GM12878 (cell line): ENCODE measurements around the gene THUMPD2. TPM values are rescaled to one million over a fixed set of nuclear protein-coding genes. Genes with fewer than 3 reads are reported as not detected.

Source experiments
- ATAC-seq: fragments of 200-7000 bp; cut with Tn5 transposase; 3 replicates; pipeline ENCODE4 v1.9.1; 2020; ENCODE audit warnings: mild to moderate bottlenecking, moderate library complexity
- BruUV-seq: library from RNA; stranded (reverse); fragments of 400-500 nt; replicated peaks from 2 replicates; lab custom pipeline; 2021; lab: Mats Ljungman, UMichigan
- CTCF ChIA-PET: fragments of 300-600 bp; sonication (Branson Sonifier 250); formaldehyde crosslinking; extraction: SDS; loops from one replicate; lab custom pipeline; 2021; ENCODE audit warnings: inconsistent platforms; lab: Yijun Ruan, JAX
- POLR2A ChIA-PET: fragments of 350-600 bp; formaldehyde crosslinking; extraction: SDS; loops from one replicate; lab custom pipeline; 2021; ENCODE audit warnings: inconsistent platforms; lab: Charles Lee
- RAD21 ChIA-PET: fragments of 300-600 bp; sonication (Branson Sonifier 250); formaldehyde crosslinking; loops from one replicate; lab custom pipeline; 2023; ENCODE audit warnings: antibody characterized with exemption; ENCODE audit not compliant: unreplicated experiment; lab: Charles Lee
- SMC1A ChIA-PET: fragments of 300-600 bp; sonication (Branson Sonifier 250); formaldehyde crosslinking; loops from one replicate; lab custom pipeline; 2023; ENCODE audit not compliant: unreplicated experiment, uncharacterized antibody; lab: Charles Lee
- DNase-seq: peaks from one replicate; pipeline ENCODE4 v3.0.0-alpha.2; 2011; ENCODE audit warnings: low read depth, low spot score
- FAIRE-seq: peaks from 3 replicates; lab custom pipeline; 2011; peaks lifted over from hg19 to GRCh38; lab: Jason Lieb, UNC
- H2AFZ ChIP-seq: 2 replicates; pipeline ENCODE4 v1.6.0; 2011; ENCODE audit warnings: low read depth, low read length, control low read depth; ENCODE audit not compliant: control insufficient read depth
- H3K27ac ChIP-seq: 2 replicates; pipeline ENCODE4 v1.5.1; 2011; ENCODE audit warnings: control low read depth; ENCODE audit not compliant: control insufficient read depth, insufficient read depth
- H3K27me3 ChIP-seq, 2 experiments: replicated peaks in 1 of 2; 2 replicates each; pipeline versions ENCODE4 v1.6.0 to v1.6.1; 2011; ENCODE audit warnings: low read length in 1 of 2; ENCODE audit not compliant: control insufficient read depth in 2 of 2, insufficient read depth in 2 of 2
- H3K36me3 ChIP-seq, 2 experiments: 2 replicates each; pipeline ENCODE4 v1.5.1; 2011; ENCODE audit warnings: low read length in 1 of 2; ENCODE audit not compliant: control insufficient read depth in 2 of 2, insufficient read depth in 2 of 2
- H3K4me1 ChIP-seq: 2 replicates; pipeline ENCODE4 v1.6.1; 2011; ENCODE audit warnings: mild to moderate bottlenecking, low read length, moderate library complexity, mixed read lengths; ENCODE audit not compliant: control insufficient read depth, insufficient read depth
- H3K4me2 ChIP-seq: 2 replicates; pipeline ENCODE4 v1.6.0; 2011; ENCODE audit warnings: control low read depth; ENCODE audit not compliant: control insufficient read depth, insufficient read depth
- H3K4me3 ChIP-seq: fragments of 200-600 bp; sonication (generic); 2 replicates; pipeline ENCODE4 v1.5.1; 2016
- H3K79me2 ChIP-seq: 2 replicates; pipeline ENCODE4 v1.6.0; 2011; ENCODE audit warnings: low read length; ENCODE audit not compliant: control insufficient read depth, insufficient read depth
- H3K9ac ChIP-seq: 2 replicates; pipeline ENCODE4 v1.8.0; 2011; ENCODE audit warnings: low read length, control low read depth, mixed read lengths; ENCODE audit not compliant: control insufficient read depth, insufficient read depth
- H3K9me3 ChIP-seq: replicated peaks from 3 replicates; pipeline ENCODE4 v1.5.1; 2011; ENCODE audit warnings: mild to moderate bottlenecking, low read length; ENCODE audit not compliant: control insufficient read depth, insufficient read depth
- H4K20me1 ChIP-seq: 2 replicates; pipeline ENCODE4 v1.6.0; 2011; ENCODE audit not compliant: control insufficient read depth, insufficient read depth
- CHD1 ChIP-seq: IDR thresholded peaks from 2 replicates; pipeline ENCODE4 v1.6.1; 2012; ENCODE audit warnings: low read depth, low read length, improper control_type of control experiment
- GABPA ChIP-seq: IDR thresholded peaks from 2 replicates; pipeline ENCODE4 v1.6.1; 2014; ENCODE audit warnings: antibody characterized with exemption, low read depth, mild to moderate bottlenecking, inconsistent platforms
- MEF2B ChIP-seq: fragments of 450-650 bp; IDR thresholded peaks from 2 replicates; pipeline ENCODE4 v1.6.1; 2018; ENCODE audit warnings: mild to moderate bottlenecking, moderate library complexity; ENCODE audit not compliant: partially characterized antibody, poor library complexity, severe bottlenecking
- MTA2 ChIP-seq: fragments of 450-650 bp; IDR thresholded peaks from 2 replicates; pipeline ENCODE4 v1.6.1; 2016; ENCODE audit warnings: low read depth, mild to moderate bottlenecking, moderate library complexity
- NFXL1 ChIP-seq: fragments of 450-650 bp; IDR thresholded peaks from 2 replicates; pipeline ENCODE4 v1.6.1; 2017; ENCODE audit warnings: antibody characterized with exemption, mild to moderate bottlenecking, borderline replicate concordance
- RBBP5 ChIP-seq: fragments of 200-600 bp; sonication (generic); conservative IDR thresholded peaks from 2 replicates; pipeline ENCODE4 v1.6.1; 2016
- RELA ChIP-seq: fragments of 450-650 bp; IDR thresholded peaks from 2 replicates; pipeline ENCODE4 v1.8.0; 2014; ENCODE audit warnings: borderline replicate concordance; ENCODE audit not compliant: partially characterized antibody
- RELB ChIP-seq: fragments of 450-650 bp; IDR thresholded peaks from 2 replicates; pipeline ENCODE4 v1.6.1; 2017; ENCODE audit warnings: low read depth, mild to moderate bottlenecking, moderate library complexity
- SP1 ChIP-seq: IDR thresholded peaks from one replicate; pipeline ENCODE4 v1.6.1; 2011; ENCODE audit warnings: low read depth, low read length
- USF1 ChIP-seq: IDR thresholded peaks from 2 replicates; pipeline ENCODE4 v1.6.1; 2011; ENCODE audit warnings: borderline replicate concordance, low read depth, mild to moderate bottlenecking, moderate library complexity, mixed read lengths, low read length; ENCODE audit not compliant: insufficient read depth; ENCODE audit errors: extremely low read length
- ZNF24 ChIP-seq: fragments of 450-650 bp; IDR thresholded peaks from 2 replicates; pipeline ENCODE4 v1.6.1; 2017; ENCODE audit warnings: antibody characterized with exemption, mild to moderate bottlenecking
- ZSCAN29 ChIP-seq: fragments of 450-650 bp; IDR thresholded peaks from 2 replicates; pipeline ENCODE4 v1.6.1; 2017; ENCODE audit warnings: mild to moderate bottlenecking, moderate library complexity
- WGBS: methylation state at CpG from one replicate; pipeline ENCODE4 v1.1.6; 2016; ENCODE audit warnings: low lambda C conversion rate; ENCODE audit not compliant: insufficient replicate concordance, insufficient coverage; ENCODE audit errors: missing lambda C conversion rate; 5-methylcytosine and 5-hydroxymethylcytosine counted together
- in situ Hi-C: fragments of 300-500 bp; cut with MboI; formaldehyde crosslinking; loops from 9 replicates; pipeline ENCODE4 v1.14.3; 2018; ENCODE audit warnings: mixed read lengths
- intact Hi-C: fragments of 100-400 bp; cut with micrococcal nuclease; formaldehyde crosslinking; loops from one replicate; pipeline ENCODE4 v1.14.2; 2022; ENCODE audit not compliant: unreplicated experiment
- polyA plus RNA-seq, 11 experiments: library from polyadenylated mRNA; depleted of rRNA in 4 of 11; unstranded in 6 of 11; stranded (reverse) in 5 of 11; fragments of >200 nt; fragmentation: Nextera tagmentation in 4 of 11; fragmentation: Illumina TruSeq in 1 of 11; extraction: Ambion mirVana in 4 of 11; extraction: Trizol in 1 of 11; gene quantifications; 1 replicate in 1 of 11; 2 replicates in 10 of 11; pipeline versions ENCODE4 v1.2.1 to v1.2.3, GENCODE V29; 2011 to 2016; ENCODE audit warnings: inconsistent platforms in 2 of 11, missing spikeins in 2 of 11, low read depth in 1 of 11
- total RNA-seq, 4 experiments: library from RNA; depleted of rRNA in 3 of 4; stranded (reverse); fragments of >200 nt in 3 of 4; fragmentation: Illumina TruSeq in 1 of 4; extraction: Trizol in 1 of 4; gene quantifications; 2 replicates each; pipeline versions ENCODE4 v1.2.1 to v1.2.3, GENCODE V29; 2013 to 2021
- TF ChIP-seq, protein P1 (sequence below): IDR thresholded peaks from 2 replicates; pipeline ENCODE4 v1.6.1; 2012; ENCODE audit warnings: mild to moderate bottlenecking, low read depth, low read length
- TF ChIP-seq, protein P2 (sequence below): fragments of 450-650 bp; IDR thresholded peaks from 2 replicates; pipeline ENCODE4 v1.6.1; 2017; ENCODE audit warnings: borderline replicate concordance
- TF ChIP-seq, protein P3 (sequence below): fragments of 450-650 bp; IDR thresholded peaks from 2 replicates; pipeline ENCODE4 v1.6.1; 2016; ENCODE audit warnings: mild to moderate bottlenecking
- TF ChIP-seq, protein P4 (sequence below): IDR thresholded peaks from 2 replicates; pipeline ENCODE4 v1.6.1; 2011; ENCODE audit warnings: low read depth, low read length, improper control_type of control experiment, borderline replicate concordance

THUMPD2 gene
- total and polyA plus RNA-seq, 10 of the 15 experiments (the other 5 are each of a cell fraction or from before 2014, with no cell fraction given) = 6.7 to 19.7 (median 13.8) TPM

GRCh38 chr2:39782591-39782990 is 3.5 kb upstream of the THUMPD2 start:
- POLR2A ChIA-PET = no interaction called here
- Histone ChIP-seq H3K27ac (no peak overlapping the region), H3K4me2 (no peak overlapping the region)

More at GRCh38 chr2:39782591-39782990, 3.5 kb upstream of the THUMPD2 start:
- CTCF ChIA-PET = no interaction called here
- BruUV-seq = no TSS peak
- RAD21 ChIA-PET = no interaction called here
- Histone ChIP-seq H3K79me2 (peaks cover 14% of the 10 kb centered on the region), H3K9me3 (no peaks in the 10 kb centered on the region), H3K27me3 (no peaks in the 10 kb centered on the region), H3K36me3 (no peaks in the 10 kb centered on the region), H4K20me1 (no peaks in the 10 kb centered on the region), H3K4me1 (peaks cover 4% of the 10 kb centered on the region), H2AFZ (no peak overlapping the region), H3K9ac (no peak overlapping the region), H3K4me3 (no peak overlapping the region)
- DNase-seq = no peak
- SMC1A ChIA-PET = no interaction called here
- no peak for ATAC-seq
- intact Hi-C loops (no loop called here), in situ Hi-C loops (no loop called here)
- 76% methylated on average over 2 of the region's 2 CpGs for WGBS
- no peak for FAIRE-seq
- TF ChIP-seq, protein P1, sequence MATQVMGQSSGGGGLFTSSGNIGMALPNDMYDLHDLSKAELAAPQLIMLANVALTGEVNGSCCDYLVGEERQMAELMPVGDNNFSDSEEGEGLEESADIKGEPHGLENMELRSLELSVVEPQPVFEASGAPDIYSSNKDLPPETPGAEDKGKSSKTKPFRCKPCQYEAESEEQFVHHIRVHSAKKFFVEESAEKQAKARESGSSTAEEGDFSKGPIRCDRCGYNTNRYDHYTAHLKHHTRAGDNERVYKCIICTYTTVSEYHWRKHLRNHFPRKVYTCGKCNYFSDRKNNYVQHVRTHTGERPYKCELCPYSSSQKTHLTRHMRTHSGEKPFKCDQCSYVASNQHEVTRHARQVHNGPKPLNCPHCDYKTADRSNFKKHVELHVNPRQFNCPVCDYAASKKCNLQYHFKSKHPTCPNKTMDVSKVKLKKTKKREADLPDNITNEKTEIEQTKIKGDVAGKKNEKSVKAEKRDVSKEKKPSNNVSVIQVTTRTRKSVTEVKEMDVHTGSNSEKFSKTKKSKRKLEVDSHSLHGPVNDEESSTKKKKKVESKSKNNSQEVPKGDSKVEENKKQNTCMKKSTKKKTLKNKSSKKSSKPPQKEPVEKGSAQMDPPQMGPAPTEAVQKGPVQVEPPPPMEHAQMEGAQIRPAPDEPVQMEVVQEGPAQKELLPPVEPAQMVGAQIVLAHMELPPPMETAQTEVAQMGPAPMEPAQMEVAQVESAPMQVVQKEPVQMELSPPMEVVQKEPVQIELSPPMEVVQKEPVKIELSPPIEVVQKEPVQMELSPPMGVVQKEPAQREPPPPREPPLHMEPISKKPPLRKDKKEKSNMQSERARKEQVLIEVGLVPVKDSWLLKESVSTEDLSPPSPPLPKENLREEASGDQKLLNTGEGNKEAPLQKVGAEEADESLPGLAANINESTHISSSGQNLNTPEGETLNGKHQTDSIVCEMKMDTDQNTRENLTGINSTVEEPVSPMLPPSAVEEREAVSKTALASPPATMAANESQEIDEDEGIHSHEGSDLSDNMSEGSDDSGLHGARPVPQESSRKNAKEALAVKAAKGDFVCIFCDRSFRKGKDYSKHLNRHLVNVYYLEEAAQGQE = no peak
- TF ChIP-seq ZSCAN29 = no peak
- TF ChIP-seq MEF2B = no peak
- TF ChIP-seq SP1 = no peak
- TF ChIP-seq RELB = no peak
- no peak for TF ChIP-seq NFXL1
- TF ChIP-seq, protein P2, sequence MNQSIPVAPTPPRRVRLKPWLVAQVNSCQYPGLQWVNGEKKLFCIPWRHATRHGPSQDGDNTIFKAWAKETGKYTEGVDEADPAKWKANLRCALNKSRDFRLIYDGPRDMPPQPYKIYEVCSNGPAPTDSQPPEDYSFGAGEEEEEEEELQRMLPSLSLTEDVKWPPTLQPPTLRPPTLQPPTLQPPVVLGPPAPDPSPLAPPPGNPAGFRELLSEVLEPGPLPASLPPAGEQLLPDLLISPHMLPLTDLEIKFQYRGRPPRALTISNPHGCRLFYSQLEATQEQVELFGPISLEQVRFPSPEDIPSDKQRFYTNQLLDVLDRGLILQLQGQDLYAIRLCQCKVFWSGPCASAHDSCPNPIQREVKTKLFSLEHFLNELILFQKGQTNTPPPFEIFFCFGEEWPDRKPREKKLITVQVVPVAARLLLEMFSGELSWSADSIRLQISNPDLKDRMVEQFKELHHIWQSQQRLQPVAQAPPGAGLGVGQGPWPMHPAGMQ = no peak
- TF ChIP-seq CHD1 = no peak
- TF ChIP-seq RELA = no peak
- TF ChIP-seq USF1 = no peak
- TF ChIP-seq, protein P3, sequence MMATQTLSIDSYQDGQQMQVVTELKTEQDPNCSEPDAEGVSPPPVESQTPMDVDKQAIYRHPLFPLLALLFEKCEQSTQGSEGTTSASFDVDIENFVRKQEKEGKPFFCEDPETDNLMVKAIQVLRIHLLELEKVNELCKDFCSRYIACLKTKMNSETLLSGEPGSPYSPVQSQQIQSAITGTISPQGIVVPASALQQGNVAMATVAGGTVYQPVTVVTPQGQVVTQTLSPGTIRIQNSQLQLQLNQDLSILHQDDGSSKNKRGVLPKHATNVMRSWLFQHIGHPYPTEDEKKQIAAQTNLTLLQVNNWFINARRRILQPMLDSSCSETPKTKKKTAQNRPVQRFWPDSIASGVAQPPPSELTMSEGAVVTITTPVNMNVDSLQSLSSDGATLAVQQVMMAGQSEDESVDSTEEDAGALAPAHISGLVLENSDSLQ = no peak
- TF ChIP-seq GABPA = no peak
- TF ChIP-seq, protein P4, sequence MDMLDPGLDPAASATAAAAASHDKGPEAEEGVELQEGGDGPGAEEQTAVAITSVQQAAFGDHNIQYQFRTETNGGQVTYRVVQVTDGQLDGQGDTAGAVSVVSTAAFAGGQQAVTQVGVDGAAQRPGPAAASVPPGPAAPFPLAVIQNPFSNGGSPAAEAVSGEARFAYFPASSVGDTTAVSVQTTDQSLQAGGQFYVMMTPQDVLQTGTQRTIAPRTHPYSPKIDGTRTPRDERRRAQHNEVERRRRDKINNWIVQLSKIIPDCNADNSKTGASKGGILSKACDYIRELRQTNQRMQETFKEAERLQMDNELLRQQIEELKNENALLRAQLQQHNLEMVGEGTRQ = no peak
- TF ChIP-seq ZNF24 = no peak
- TF ChIP-seq MTA2 = no peak
- no peak for TF ChIP-seq RBBP5
